ENCODE results near the gene MPZL1.
A peak's percentile ranks its signal among the peaks of the same experiment; 100 is the strongest.

Gene MPZL1

DNA sequence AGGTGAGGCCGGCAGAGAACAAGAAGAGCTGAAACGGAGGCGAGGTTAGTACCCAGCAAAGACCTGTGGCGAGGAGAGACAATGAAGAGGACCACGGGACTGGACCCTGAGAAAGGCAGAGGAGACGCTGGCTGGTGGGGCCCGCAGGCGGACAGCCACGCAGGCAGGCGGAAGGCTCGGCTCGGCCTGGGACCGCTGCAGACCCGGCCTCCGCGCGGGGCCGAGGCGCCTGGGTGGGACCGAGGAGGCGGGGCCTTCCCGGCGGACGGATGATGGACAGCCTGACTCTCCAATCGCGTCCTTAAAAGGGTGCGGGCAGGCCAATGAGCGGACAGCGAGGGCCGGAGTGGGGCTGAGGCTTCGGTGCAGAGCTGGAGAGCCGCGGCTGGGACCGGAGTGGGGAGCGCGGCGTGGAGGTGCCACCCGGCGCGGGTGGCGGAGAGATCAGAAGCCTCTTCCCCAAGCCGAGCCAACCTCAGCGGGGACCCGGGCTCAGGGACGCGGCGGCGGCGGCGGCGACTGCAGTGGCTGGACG, at the start of gene MPZL1:
Gene MPZL1, plus strand, starts transcription at position 366 of the 535 bp plus-strand sequence. CDS start 170 bp downstream, outside the sequence.
- TF ChIP-seq POLR2AphosphoS5 (IDR thresholded peaks at IDR 0.05; ENCODE audit: borderline replicate concordance, low read depth, low read length) (peak; percentile 73), FOXP2 (optimal IDR thresholded peaks at IDR 0.05; ENCODE audit: control extremely low read depth, extremely low read length, insufficient read depth) (no peak)
- H3K4me3 ChIP-seq: peak within 1 kb of the TSS; percentile 95
- peak within 1 kb of the TSS; percentile 84 for H3K9ac ChIP-seq (ENCODE audit: insufficient read length)
- H3K9me3 ChIP-seq (ENCODE audit: low read depth, low read length): peaks cover 4% of the 10 kb centered on the region
- no peak within 1 kb of the TSS for H3K27ac ChIP-seq
- H3K36me3 ChIP-seq (ENCODE audit: insufficient read depth, low read length): no peaks in the 10 kb centered on the region
- DNase-seq (ENCODE audit: low read depth, low spot score): no peak

DNA sequence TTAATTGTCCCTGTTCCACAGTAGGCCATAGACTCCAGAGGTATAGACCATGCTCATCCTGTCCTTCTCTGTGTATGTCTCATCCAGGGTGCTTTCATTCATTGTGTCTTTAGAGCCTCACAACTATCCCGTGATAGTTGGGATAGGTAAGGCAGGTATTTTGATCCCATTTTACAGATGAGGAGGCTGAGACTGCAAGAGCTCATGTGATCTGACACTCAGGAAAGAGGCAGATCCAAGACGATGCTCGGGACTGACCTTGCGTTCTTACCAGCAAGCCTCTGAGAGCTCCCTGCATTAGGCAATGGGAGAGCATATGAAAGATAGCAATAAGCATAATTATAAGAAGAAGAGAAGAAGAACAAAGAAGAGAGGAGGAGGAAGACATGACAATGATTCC, 49.0 kb upstream of the MPZL1 start:
- no peaks in the 10 kb centered on the region for H3K36me3 ChIP-seq (ENCODE audit: insufficient read depth, low read length)
- no peak overlapping the region for H3K4me3 ChIP-seq
- TF ChIP-seq EZH2 (IDR thresholded peaks at IDR 0.05) (no peak), POLR2AphosphoS5 (IDR thresholded peaks at IDR 0.05; ENCODE audit: borderline replicate concordance, low read depth, low read length) (no peak), FOXP2 (optimal IDR thresholded peaks at IDR 0.05; ENCODE audit: control extremely low read depth, extremely low read length, insufficient read depth) (no peak)
- H3K9ac ChIP-seq (ENCODE audit: insufficient read length): no peak overlapping the region
- no peaks in the 10 kb centered on the region for H3K9me3 ChIP-seq (ENCODE audit: low read depth, low read length)
- no peak overlapping the region for H3K27ac ChIP-seq
- DNase-seq (ENCODE audit: low read depth, low spot score): no peak

DNA sequence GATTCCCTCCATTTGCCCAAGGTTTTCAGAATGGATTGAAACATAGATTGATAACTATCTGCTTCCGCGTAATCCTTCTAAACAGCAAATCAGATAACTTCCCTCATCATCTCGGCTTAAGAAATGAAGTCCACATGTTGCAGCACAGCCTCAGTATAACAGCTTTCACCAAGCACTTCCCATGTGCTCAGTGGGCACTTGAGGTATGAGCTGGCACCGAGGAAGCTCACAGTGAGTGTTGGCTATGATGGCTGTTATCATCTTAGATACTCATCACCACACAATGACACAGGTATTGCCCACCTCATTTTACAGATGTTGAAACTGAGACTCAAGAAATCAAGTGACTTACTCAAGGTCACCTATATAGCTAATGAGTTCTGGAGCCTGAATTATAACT, 48.5 kb upstream of the MPZL1 start:
- Histone ChIP-seq H3K9ac (ENCODE audit: insufficient read length) (no peak overlapping the region), H3K9me3 (ENCODE audit: low read depth, low read length) (no peaks in the 10 kb centered on the region), H3K36me3 (ENCODE audit: insufficient read depth, low read length) (no peaks in the 10 kb centered on the region), H3K27ac (no peak overlapping the region), H3K4me3 (no peak overlapping the region)
- no peak for DNase-seq (ENCODE audit: low read depth, low spot score)
- TF ChIP-seq EZH2 (IDR thresholded peaks at IDR 0.05) (no peak), POLR2AphosphoS5 (IDR thresholded peaks at IDR 0.05; ENCODE audit: borderline replicate concordance, low read depth, low read length) (no peak), FOXP2 (optimal IDR thresholded peaks at IDR 0.05; ENCODE audit: control extremely low read depth, extremely low read length, insufficient read depth) (no peak)

DNA sequence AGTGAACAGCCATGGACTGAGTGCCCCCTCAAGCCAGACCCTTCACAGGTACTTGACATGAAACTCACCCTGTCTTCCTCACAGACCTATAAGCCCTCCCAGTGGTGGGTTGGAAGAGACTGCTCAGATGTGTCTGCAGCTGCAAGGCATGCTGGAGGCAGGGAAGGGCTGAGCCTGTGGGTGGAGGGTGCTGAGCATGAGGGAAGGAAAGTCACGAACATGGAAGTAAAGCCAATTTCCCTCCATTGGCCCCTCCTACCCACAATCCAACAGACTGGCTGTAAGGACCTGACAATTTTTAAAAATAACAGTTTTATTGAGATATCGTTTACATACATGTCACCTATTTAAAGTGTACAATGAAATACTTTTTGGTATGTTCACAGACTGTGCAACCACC, 47.6 kb upstream of the MPZL1 start:
- no peak overlapping the region for H3K9ac ChIP-seq (ENCODE audit: insufficient read length)
- no peak for DNase-seq (ENCODE audit: low read depth, low spot score)
- no peaks in the 10 kb centered on the region for H3K9me3 ChIP-seq (ENCODE audit: low read depth, low read length)
- no peaks in the 10 kb centered on the region for H3K36me3 ChIP-seq (ENCODE audit: insufficient read depth, low read length)
- no peak overlapping the region for H3K27ac ChIP-seq
- TF ChIP-seq FOXP2 (optimal IDR thresholded peaks at IDR 0.05; ENCODE audit: control extremely low read depth, extremely low read length, insufficient read depth): no peak
- TF ChIP-seq POLR2AphosphoS5 (IDR thresholded peaks at IDR 0.05; ENCODE audit: borderline replicate concordance, low read depth, low read length): no peak
- TF ChIP-seq EZH2 (IDR thresholded peaks at IDR 0.05): no peak
- no peak overlapping the region for H3K4me3 ChIP-seq

DNA sequence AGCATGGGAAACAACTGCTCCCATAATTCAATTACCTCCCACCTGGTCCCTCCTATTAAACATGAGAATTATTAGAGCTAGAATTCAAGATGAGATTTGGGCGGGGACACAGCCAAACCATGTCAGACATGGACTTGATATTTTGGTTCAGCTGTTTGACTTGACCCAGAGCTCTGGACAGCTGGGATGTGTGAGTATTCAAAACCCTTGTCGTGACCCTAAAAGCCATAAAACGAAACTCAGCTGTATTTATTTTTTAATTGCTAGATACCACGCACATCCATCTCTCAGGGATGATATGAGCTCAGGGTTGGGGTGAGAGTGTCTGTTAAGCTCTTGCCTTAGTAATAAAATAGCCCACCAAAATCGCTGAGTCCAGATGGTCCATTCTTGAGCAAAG, 46.3 kb upstream of the MPZL1 start:
- DNase-seq (ENCODE audit: low read depth, low spot score): no peak
- no peak overlapping the region for H3K4me3 ChIP-seq
- H3K27ac ChIP-seq: no peak overlapping the region
- H3K36me3 ChIP-seq (ENCODE audit: insufficient read depth, low read length): no peaks in the 10 kb centered on the region
- no peaks in the 10 kb centered on the region for H3K9me3 ChIP-seq (ENCODE audit: low read depth, low read length)
- no peak overlapping the region for H3K9ac ChIP-seq (ENCODE audit: insufficient read length)
- no peak for TF ChIP-seq FOXP2 (optimal IDR thresholded peaks at IDR 0.05; ENCODE audit: control extremely low read depth, extremely low read length, insufficient read depth)

DNA sequence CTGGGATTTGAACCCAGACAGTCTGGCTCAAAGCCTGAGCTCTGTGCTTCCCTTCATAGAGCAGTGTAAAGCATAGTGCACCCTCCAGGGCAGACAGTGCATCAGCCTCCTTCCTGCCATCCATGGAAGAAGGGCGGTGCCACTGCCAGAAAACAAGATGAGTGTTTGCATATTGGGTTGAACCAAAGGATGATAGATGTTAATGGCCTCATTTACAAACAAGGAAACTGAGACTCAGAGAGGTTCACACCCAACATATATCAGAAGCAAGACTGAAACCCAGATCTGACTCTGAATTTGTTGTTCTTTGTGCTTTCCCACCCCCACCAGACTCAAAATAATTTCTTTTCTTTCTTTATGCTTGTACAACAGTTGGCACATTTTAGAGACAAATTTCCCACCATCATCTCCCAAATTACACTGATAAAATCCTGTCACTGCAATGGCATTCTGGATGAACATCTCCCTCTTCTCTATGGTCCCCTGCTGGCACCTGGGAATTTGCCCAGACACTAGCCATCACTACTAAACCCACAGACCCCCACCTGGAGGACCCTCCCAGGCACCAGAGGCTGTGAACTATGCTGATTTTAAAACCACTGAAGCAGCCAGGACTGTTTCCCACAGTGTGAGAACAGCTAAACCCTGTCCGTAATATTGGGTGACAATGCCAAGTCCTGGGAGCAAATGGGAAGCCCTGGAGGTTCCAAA, 45.4 kb upstream of the MPZL1 start:
- TF ChIP-seq POLR2AphosphoS5 (IDR thresholded peaks at IDR 0.05; ENCODE audit: borderline replicate concordance, low read depth, low read length) (no peak), FOXP2 (optimal IDR thresholded peaks at IDR 0.05; ENCODE audit: control extremely low read depth, extremely low read length, insufficient read depth) (no peak), EZH2 (IDR thresholded peaks at IDR 0.05) (no peak)
- H3K27ac ChIP-seq: no peak overlapping the region
- no peak for DNase-seq (ENCODE audit: low read depth, low spot score)

DNA sequence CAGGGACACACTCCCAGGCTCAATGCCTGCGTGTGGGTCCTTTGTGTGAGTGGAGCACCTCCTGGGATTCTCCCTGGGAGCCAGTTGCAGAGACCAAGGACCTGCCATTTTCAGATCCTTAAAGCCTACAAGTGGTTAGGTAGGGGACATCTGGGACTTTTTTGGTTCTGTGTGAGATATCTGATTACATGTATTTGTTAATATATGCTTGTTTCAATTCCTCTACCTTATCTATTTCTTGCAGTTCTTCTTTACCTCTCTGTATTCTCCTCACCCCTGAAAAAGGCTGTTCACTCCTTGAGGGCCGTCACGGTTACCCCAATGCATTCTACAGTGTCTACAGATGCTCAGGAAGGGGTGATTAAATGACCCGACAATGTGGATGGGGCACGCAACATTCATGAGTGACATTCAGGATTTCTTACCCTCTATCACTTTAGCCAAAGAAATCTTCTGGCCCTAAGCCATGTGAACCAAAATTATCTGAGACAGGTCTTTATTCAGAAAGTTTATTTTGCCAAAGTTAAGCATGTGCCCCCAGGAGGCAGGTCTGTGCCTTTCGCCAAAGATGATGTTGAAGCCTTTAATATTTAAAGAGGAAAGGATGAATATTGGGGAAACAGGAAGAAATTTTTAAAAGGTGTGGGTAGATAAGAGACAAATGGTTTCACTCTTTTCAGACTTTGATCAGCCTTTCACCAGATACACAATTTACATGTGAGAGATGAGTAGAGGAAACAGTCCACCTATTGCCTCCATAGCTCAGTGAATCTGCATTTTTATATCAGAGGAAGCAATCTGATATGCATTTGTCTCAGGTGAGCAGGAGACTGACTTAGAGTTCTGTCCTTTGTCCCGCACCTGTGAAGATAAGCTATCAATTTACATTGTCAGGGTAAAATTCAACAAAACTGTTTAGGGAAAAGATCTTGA, 44.6 kb upstream of the MPZL1 start:
- no peaks in the 10 kb centered on the region for H3K9me3 ChIP-seq (ENCODE audit: low read depth, low read length)
- no peaks in the 10 kb centered on the region for H3K36me3 ChIP-seq (ENCODE audit: insufficient read depth, low read length)
- TF ChIP-seq EZH2 (IDR thresholded peaks at IDR 0.05) (no peak), POLR2AphosphoS5 (IDR thresholded peaks at IDR 0.05; ENCODE audit: borderline replicate concordance, low read depth, low read length) (no peak), FOXP2 (optimal IDR thresholded peaks at IDR 0.05; ENCODE audit: control extremely low read depth, extremely low read length, insufficient read depth) (no peak)
- H3K9ac ChIP-seq (ENCODE audit: insufficient read length): no peak overlapping the region
- DNase-seq (ENCODE audit: low read depth, low spot score): no peak
- H3K27ac ChIP-seq: no peak overlapping the region
- no peak overlapping the region for H3K4me3 ChIP-seq

More for the DNA sequence above, 45.4 kb upstream of the MPZL1 start:
- Histone ChIP-seq H3K36me3 (ENCODE audit: insufficient read depth, low read length) (no peaks in the 10 kb centered on the region), H3K4me3 (no peak overlapping the region), H3K9me3 (ENCODE audit: low read depth, low read length) (no peaks in the 10 kb centered on the region), H3K9ac (ENCODE audit: insufficient read length) (no peak overlapping the region)

DNA sequence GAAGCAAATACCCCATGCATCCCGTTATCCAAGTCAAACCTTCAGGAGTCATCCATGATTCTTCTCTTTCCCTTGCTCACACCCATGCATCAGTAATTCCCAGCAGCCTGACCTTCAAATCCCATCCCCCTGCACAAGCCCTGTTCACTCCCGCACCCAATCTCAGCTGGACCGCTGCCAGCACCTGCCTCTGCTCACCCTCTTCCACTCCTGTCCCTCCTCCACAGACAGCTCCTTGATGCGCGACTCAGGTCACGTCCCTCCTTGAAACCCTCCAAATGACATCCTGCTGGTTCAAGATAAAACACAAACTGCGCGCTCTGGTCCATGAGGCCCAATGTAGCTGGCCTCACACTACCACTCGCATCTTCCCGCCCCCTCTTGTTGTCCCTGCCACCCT, 43.4 kb upstream of the MPZL1 start:
- Histone ChIP-seq H3K9ac (ENCODE audit: insufficient read length) (no peak overlapping the region), H3K36me3 (ENCODE audit: insufficient read depth, low read length) (no peaks in the 10 kb centered on the region), H3K27ac (no peak overlapping the region), H3K4me3 (no peak overlapping the region), H3K9me3 (ENCODE audit: low read depth, low read length) (no peaks in the 10 kb centered on the region)
- DNase-seq (ENCODE audit: low read depth, low spot score): no peak
- no peak for TF ChIP-seq FOXP2 (optimal IDR thresholded peaks at IDR 0.05; ENCODE audit: control extremely low read depth, extremely low read length, insufficient read depth)
- TF ChIP-seq EZH2 (IDR thresholded peaks at IDR 0.05): no peak
- TF ChIP-seq POLR2AphosphoS5 (IDR thresholded peaks at IDR 0.05; ENCODE audit: borderline replicate concordance, low read depth, low read length): no peak
